ENCODE measurements around the gene KIFC3.
A peak's percentile ranks its signal among the peaks of the same experiment; 100 is the strongest.
"Not testable (repeated sequence)": the region's sequence is repeated elsewhere in the genome, so short reads cannot be mapped to it uniquely, and the experiment has no call there.

The KIFC3 gene

DNA sequence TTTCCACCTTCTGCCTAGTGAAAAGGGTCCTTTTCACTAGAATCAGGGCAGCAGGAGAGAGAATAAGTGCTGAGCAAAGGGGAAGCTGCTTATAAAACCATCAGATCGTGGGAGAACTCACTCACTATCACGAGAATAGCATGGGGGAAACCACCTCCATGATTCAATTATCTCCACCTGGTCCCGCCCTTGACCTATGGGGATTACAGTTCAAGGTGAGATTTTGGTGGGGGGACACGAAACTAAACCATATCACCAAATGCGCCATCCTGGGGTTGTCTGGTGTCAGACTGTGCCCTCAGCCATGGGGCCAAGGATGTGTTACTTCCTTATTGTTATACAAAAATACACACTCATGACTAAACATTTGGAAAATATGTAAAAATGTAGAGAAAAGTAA lies 77.1 kb downstream of the KIFC3 start:
- no peak for DNase-seq

DNA sequence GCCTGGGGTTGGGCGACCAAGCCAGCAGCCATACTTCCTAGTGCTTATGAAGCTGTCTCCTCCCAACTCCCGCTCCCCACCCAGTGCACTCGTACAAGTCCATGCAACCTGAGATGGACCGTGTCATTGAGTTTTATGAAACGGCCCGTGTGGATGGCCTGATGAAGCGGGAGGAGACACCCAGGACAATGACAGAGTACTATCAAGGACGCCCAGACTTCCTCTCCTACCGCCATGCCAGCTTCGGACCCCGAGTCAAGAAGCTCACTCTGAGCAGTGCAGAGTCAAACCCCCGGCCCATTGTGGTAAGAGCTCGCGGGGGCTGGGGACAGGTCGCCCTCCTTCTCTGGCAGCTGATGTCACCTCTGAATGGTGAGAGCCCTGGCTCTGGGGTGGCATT lies 77.8 kb downstream of the KIFC3 start:
- no peak for DNase-seq

DNA sequence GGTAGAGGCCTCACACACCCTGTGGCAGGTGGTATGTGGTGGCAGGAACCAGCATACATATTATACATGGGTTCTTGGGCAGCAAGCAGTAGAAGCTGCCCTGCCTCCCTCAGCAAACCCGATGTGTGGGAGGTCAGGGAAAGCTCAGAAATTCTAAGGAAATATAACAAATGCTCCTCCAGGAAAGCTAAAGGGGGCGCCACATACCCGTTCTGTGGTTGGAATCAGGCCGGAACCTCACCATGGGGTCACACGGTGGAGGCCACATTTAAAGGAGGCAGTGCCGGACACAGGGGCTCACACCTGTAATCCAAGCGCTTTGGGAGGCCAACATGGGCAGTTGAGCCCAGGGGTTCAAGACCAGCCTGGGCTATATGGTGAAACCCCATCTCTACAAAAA lies 79.1 kb downstream of the KIFC3 start:
- DNase-seq, result no peak

DNA sequence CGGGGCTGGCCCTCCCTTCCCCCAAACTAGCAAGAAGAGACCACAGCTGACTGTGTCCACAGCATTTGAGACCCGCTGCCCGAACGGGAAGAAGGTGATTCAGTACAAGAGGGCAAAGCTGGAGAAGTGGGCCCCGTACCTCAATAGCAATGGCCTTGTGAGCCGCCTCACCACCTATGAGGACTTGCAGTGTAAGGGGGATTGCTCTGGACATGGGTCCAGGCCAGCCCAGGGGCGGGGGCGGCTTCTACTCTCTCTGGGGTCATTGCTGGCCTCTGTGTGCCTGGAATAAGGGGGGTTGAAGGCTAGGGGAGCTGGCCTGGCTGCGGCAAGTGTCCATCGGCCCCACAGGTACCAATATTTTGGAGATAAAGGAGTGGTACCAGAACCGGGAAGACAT lies 79.6 kb downstream of the KIFC3 start:
- DNase-seq, result no peak

DNA sequence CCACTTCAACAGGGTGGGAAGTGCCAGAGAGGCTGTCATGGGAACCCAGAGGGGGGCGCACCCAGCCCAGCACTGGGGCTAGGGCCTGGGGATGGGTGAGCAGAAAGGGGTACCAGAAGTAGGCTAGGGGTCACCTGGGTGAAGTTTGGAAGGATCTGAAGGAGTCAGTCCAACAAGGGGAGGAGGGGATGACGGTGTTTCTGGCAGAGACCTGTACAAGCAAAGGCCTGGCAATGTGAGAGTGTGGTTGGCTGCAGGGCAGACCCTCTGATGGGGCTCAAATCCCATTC lies 80.1 kb downstream of the KIFC3 start:
- no peak for DNase-seq

DNA sequence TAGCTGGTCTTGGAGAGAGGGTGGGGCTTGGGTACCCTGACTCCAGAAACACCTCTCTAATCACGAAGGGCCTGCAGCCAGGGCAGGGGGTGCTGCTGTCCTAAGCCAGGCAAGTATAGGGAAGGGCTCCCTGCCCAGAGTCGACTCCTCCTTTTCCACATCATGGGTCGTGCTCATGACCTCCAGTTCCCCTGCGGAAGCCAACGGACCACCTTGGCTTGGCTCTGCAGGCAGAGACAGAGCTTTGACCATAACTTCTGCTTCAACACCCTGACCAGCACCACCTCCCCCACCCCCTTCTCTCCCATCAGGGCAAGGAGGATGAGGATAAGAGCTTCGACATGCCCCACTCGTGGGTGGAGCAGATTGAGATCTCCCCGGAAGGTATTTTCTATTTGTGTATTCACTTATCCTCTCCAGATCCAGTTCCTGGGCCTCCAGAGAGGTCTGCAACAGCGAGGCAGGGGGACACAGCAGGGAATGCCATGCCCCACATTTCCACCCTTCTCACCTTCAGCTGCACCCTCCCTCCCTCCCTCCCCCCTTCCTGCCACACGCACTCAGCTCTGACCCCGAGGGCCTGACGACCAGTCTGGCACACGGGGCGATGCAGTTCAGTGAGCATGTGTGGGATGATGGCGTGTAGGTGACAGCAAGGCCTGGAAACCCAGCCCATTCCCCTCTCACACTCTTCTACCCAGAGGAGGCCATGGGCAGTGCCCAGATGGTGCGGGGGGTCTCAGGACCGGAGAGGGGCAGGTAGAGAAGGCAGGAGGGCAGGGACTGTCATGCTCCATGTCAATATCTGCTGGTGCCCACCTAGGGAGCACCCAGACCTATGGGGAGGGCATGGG lies 80.7 kb downstream of the KIFC3 start:
- DNase-seq, result no peak

GRCh38 chr16:57720142-57720575 lies 82.1 kb downstream of the KIFC3 start:
- peak in 29 of 51 donors; percentile 2 to 69 (median 23) for DNase-seq

DNA sequence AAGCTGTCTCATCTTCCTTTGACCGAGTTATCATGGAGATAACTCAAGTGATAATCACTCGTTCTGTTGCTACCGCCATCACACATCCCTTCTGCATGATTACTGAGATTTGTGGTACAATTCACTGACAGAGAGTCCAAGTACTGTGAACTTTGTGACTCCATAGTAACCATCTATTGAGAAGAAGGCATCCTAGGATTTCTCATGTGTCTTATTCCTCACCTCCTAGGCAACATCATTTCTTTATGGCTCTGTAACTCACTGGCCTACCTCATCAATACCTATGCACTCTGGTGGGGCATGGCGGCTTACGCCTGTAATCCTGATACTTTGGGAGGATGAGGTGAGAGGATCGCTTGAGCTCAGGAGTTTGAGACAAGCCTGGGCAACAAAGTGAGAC lies 88.2 kb downstream of the KIFC3 start:
- no peak for DNase-seq

DNA sequence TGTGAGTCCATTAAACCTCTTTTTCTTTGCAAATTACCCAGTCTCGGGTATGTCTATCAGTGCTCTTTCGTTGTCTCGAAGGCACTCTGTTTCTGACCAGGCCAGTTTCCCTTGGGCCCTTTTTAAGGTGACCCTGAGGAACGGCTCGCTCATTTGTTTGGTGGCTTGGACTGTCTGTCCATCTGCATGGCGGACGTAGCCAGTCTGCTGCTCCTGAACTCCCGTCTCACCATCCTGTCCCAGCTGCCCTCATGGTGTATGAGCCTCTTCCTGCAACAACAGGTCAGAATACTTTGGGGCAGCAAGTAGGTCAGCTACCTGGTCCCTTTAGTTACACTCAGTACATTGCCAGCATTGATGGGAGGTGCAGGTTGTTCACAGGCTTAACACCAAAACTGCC lies 88.7 kb downstream of the KIFC3 start:
- no peak for DNase-seq

- DNase-seq, result not testable (repeated sequence)
These were observed 89.7 kb downstream of the KIFC3 start for GRCh38 chr16:57712569-57712968.

GRCh38 chr16:57711993-57712392 lies 90.3 kb downstream of the KIFC3 start:
- DNase-seq, result no peak

DNA sequence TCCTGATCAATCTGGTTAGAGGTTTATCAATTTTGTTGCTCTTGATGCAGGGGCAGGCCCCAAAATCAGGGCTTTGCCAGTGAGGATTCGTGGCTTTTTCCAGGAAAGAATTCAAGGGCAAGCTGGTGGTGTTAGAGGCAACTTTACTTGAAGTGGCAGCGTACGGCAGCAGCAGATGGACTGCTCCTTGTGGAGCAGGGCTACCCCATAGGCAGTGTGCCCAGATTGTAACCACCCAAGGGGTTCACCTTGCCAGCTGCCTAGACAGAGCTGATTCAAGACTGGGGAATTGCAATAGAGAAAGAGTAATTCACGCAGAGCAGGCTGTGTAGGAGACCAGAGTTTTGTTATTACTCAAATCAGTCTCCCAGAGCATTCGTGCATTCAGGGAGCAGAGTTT lies 90.9 kb downstream of the KIFC3 start:
- no peak for DNase-seq

DNA sequence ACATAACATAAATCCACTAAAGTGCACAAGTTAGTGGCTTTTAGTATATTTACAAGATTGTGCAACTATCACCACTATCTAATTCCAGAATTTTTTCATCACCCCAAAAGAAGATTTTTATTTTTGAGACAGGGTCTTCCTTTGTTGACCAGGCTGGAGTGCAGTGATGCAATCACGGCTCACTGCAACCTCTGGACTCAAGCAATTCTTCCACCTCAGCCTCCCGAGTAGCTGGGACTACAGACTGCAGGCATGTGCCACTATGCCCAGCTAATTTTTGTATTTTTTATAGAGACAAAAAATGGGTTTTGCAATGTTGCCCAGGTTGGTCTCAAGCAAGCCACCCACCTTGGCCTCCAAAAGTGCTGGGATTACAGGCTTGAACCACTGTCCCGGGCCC lies 92.6 kb downstream of the KIFC3 start:
- DNase-seq, result no peak

Data from hypothalamus (tissue), 51 donors.